Progenitor cell of endocrine pancreas (in vitro differentiated cells): ENCODE measurements around the gene ADARB1. TPM values are rescaled to one million over a fixed set of nuclear protein-coding genes. Genes with fewer than 3 reads are reported as not detected.

Experiments used
- DNase-seq: peaks from one replicate; pipeline ENCODE4 v3.0.0; 2021; ENCODE audit warnings: low spot score; ENCODE audit not compliant: unreplicated experiment
- H3K27ac Mint-ChIP-seq: 2 replicates; pipeline ENCODE4 v1.8.0; 2021; ENCODE audit warnings: mild to moderate bottlenecking, moderate library complexity, mixed read lengths
- H3K27me3 Mint-ChIP-seq: 2 replicates; pipeline ENCODE4 v1.8.0; 2021; ENCODE audit warnings: mixed read lengths
- H3K36me3 Mint-ChIP-seq: 2 replicates; pipeline ENCODE4 v1.8.0; 2022; ENCODE audit warnings: mixed read lengths; ENCODE audit not compliant: insufficient read depth
- H3K4me1 Mint-ChIP-seq: 2 replicates; pipeline ENCODE4 v1.8.0; 2021; ENCODE audit warnings: low read depth, mixed read lengths
- H3K4me3 Mint-ChIP-seq: 2 replicates; pipeline ENCODE4 v1.8.0; 2021; ENCODE audit warnings: low read depth, mild to moderate bottlenecking, moderate library complexity, mixed read lengths
- H3K9me3 Mint-ChIP-seq: 2 replicates; pipeline ENCODE4 v1.8.0; 2021; ENCODE audit warnings: low read depth, mixed read lengths
- total RNA-seq: library from RNA; stranded (reverse); gene quantifications from 2 replicates; pipeline ENCODE4 v1.2.1, GENCODE V29; 2021
- TF ChIP-seq, protein P1 (sequence below): fragments of 200-600 bp; sonication (generic); IDR thresholded peaks from one replicate; pipeline ENCODE4 v1.5.0; 2021; ENCODE audit warnings: antibody characterized with exemption, mild to moderate bottlenecking; ENCODE audit not compliant: unreplicated experiment

Gene ADARB1
- total RNA-seq, 1 donor from 2014 or later = 19.1 TPM

DNA sequence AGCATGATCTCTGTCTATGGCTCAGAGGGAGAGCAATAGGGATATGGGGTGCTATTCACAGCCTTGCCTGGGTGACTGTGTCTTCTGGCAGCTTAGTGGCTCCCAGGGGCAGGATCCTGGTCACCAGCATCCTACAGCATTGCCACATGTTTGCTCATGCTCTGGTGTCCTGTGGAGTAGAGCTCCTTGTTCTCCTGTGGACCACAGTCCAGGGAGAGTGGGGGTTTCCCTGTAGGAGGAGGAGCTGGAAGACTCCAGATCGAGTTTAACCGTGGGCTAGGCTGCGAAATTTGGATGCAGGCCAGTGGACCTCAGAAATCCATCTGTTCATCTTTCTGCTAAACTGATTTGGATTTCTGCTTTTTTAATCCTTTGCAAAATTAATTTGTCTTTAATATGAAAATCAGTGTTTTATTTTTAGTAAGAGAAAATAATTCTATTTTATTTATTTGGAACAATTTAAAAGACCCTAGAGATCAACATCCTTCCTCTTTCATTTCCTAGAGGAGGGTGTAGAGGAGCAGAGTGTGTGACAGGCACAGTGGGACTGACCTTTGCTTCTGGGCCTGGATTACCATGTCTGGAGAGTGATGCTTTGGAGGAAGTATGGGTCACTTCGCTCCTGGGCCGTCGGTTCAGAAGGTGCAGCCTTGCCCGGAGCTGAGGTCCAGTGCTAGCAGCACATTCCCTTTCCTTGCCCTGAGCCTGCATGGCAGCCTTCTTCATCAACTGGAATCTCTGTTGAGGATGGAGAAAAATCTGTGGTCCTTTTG is 17.4 kb downstream of the ADARB1 start:
- no peaks in the 10 kb centered on the region for H3K9me3 Mint-ChIP-seq
- no peak overlapping the region for H3K27ac Mint-ChIP-seq
- no peak for DNase-seq
- H3K4me1 Mint-ChIP-seq = peaks cover 3% of the 10 kb centered on the region
- H3K4me3 Mint-ChIP-seq = no peak overlapping the region
- peaks cover 3% of the 10 kb centered on the region for H3K27me3 Mint-ChIP-seq
- TF ChIP-seq, protein P1, sequence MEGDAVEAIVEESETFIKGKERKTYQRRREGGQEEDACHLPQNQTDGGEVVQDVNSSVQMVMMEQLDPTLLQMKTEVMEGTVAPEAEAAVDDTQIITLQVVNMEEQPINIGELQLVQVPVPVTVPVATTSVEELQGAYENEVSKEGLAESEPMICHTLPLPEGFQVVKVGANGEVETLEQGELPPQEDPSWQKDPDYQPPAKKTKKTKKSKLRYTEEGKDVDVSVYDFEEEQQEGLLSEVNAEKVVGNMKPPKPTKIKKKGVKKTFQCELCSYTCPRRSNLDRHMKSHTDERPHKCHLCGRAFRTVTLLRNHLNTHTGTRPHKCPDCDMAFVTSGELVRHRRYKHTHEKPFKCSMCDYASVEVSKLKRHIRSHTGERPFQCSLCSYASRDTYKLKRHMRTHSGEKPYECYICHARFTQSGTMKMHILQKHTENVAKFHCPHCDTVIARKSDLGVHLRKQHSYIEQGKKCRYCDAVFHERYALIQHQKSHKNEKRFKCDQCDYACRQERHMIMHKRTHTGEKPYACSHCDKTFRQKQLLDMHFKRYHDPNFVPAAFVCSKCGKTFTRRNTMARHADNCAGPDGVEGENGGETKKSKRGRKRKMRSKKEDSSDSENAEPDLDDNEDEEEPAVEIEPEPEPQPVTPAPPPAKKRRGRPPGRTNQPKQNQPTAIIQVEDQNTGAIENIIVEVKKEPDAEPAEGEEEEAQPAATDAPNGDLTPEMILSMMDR = no peak
- no peaks in the 10 kb centered on the region for H3K36me3 Mint-ChIP-seq

DNA sequence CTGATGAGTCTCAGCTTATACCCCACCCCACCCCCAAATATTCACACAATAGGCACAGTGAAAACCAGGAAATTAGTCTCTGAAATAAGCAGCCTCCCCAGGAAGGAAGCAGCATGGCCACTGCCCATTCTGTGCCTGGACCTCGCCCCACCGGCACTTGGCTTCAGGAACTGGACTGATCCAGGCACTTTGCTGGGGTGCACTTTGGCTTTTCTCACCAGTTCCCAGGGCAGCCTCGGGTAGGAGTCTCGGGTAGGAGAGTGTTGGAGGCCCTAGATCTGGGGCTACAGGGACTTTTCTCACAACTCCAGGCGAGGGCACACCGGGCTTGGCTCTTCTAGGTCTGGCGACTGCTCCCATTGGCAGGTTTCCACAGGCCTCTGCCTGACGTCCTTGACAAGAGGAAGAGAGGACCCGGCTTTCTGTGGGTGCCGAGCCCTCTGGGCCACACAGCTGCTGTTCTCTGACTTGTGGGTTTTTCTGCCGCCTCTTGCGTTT is 18.7 kb downstream of the ADARB1 start:
- no peak overlapping the region for H3K27ac Mint-ChIP-seq
- DNase-seq = no peak
- H3K36me3 Mint-ChIP-seq = no peaks in the 10 kb centered on the region
- H3K27me3 Mint-ChIP-seq = peaks cover 3% of the 10 kb centered on the region
- no peak overlapping the region for H3K4me3 Mint-ChIP-seq
- H3K4me1 Mint-ChIP-seq = peaks cover 3% of the 10 kb centered on the region
- TF ChIP-seq, protein P1 = no peak
- no peaks in the 10 kb centered on the region for H3K9me3 Mint-ChIP-seq

DNA sequence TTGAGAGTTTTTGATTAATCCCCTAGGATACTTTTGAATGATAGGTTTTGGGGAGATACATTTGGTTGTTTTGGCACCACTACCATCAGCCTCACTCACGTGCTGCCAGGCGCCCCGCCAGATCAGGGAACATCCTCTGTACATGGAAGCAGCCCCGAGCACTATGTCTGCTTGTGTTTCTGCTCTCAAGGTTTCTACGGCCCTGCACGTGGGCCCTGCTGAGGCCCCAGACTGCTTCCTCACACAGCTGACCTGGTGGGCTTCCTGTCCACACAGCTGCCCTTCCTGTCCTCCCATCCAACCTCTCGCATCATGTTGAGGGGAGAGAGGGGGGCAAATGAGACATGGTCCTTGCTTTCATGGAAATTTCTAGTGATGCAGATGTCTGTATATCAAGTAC is 20.0 kb downstream of the ADARB1 start:
- no peak overlapping the region for H3K4me3 Mint-ChIP-seq
- TF ChIP-seq, protein P1 = no peak
- peaks cover 3% of the 10 kb centered on the region for H3K4me1 Mint-ChIP-seq
- H3K27ac Mint-ChIP-seq = no peak overlapping the region
- peaks cover 3% of the 10 kb centered on the region for H3K27me3 Mint-ChIP-seq
- H3K9me3 Mint-ChIP-seq = no peaks in the 10 kb centered on the region
- no peaks in the 10 kb centered on the region for H3K36me3 Mint-ChIP-seq
- DNase-seq = no peak

DNA sequence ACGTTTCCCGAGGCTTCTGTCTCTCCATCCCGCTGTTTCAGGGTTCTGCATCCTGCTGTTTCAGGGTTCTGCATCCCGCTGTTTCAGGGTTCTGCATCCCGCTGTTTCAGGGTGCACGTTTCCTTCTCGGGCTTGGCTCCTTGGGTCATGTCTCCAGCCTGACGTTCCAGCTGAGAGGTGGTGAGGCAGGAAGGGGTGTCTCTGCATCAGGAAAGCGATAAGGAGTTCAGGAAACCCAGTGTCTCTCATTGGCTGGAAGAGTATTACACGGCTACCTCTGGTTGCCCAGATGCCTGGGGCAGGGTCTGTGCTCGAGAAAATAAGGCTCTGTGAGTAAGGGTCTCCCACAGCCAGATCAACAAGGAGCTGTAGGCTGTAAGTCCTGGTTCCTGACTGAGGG is 21.1 kb downstream of the ADARB1 start:
- Mint-ChIP-seq H3K4me1 (peaks cover 3% of the 10 kb centered on the region), H3K27me3 (peaks cover 3% of the 10 kb centered on the region), H3K36me3 (no peaks in the 10 kb centered on the region), H3K4me3 (no peak overlapping the region), H3K27ac (no peak overlapping the region), H3K9me3 (no peaks in the 10 kb centered on the region)
- TF ChIP-seq, protein P1 = no peak
- no peak for DNase-seq

DNA sequence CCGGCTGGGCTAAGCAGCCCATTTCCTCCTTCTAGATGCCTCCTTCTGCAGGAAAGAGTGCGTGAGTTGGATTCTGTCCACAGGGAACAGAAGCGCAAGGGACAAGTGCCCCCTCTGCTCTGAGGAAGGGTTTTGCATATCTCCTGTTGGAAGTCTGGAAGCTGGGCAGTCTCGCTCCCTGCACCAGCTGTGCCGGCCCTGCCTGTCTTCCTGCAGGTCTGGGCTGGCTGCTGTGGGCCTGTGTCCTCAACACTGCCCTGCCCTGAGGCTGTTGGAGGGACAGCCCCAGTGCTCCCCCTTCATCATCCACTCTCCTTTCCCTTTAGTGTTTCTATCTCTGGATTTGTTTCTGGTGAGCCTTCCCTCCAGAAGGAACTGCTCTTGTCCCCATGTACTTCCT is 21.8 kb downstream of the ADARB1 start:
- Mint-ChIP-seq H3K36me3 (no peaks in the 10 kb centered on the region), H3K9me3 (no peaks in the 10 kb centered on the region), H3K27me3 (peaks cover 3% of the 10 kb centered on the region), H3K4me3 (no peak overlapping the region), H3K27ac (no peak overlapping the region), H3K4me1 (peaks cover 1% of the 10 kb centered on the region)
- no peak for DNase-seq
- TF ChIP-seq, protein P1 = no peak
